Measurements from ENCODE around the gene POLR2B. TPM values are rescaled to one million over a fixed set of nuclear protein-coding genes. Genes with fewer than 3 reads are reported as not detected.
"Not testable (repeated sequence)": the region's sequence is repeated elsewhere in the genome, so short reads cannot be mapped to it uniquely, and the experiment has no call there.

POLR2B gene
- total RNA-seq, 1 donor from 2014 or later = 67.8 TPM

DNA sequence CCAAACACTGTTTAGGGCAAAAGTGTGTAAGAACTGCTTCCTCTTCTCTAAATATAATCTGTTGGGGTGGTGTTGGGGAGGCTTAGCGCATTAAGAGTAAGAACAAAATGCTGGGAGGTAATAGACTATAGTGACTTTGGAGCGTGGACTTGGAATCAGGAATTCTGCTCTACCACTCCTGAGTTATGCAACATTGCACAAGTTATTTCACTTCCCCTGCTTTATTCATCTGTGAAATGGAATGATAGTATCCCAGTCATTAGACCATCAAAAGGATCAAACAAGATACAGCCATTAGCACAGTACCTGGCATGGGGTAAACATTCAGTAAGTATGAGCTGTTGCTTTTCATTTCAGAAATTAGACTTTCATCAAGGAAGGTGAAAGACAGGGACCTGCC, 72.8 kb downstream of the POLR2B start:
- TF ChIP-seq, protein P1, sequence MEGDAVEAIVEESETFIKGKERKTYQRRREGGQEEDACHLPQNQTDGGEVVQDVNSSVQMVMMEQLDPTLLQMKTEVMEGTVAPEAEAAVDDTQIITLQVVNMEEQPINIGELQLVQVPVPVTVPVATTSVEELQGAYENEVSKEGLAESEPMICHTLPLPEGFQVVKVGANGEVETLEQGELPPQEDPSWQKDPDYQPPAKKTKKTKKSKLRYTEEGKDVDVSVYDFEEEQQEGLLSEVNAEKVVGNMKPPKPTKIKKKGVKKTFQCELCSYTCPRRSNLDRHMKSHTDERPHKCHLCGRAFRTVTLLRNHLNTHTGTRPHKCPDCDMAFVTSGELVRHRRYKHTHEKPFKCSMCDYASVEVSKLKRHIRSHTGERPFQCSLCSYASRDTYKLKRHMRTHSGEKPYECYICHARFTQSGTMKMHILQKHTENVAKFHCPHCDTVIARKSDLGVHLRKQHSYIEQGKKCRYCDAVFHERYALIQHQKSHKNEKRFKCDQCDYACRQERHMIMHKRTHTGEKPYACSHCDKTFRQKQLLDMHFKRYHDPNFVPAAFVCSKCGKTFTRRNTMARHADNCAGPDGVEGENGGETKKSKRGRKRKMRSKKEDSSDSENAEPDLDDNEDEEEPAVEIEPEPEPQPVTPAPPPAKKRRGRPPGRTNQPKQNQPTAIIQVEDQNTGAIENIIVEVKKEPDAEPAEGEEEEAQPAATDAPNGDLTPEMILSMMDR (IDR thresholded peaks at IDR 0.05) = no peak
- intact Hi-C loops (cut with DNase I) = no loop called here
- Histone ChIP-seq H3K27me3 (ENCODE audit: low read depth) (no peaks in the 10 kb centered on the region), H3K27ac (no peak overlapping the region), H3K36me3 (no peaks in the 10 kb centered on the region), H3K9me3 (no peaks in the 10 kb centered on the region), H3K4me1 (peaks cover 19% of the 10 kb centered on the region), H3K4me3 (no peak overlapping the region)
- no peak for DNase-seq
- no peak for ATAC-seq

GRCh38 chr4:57053508-57053907, 74.8 kb downstream of the POLR2B start:
- no peak overlapping the region for H3K4me3 ChIP-seq
- TF ChIP-seq, protein P1 (IDR thresholded peaks at IDR 0.05) = no peak
- intact Hi-C loops (cut with DNase I) = no loop called here
- no peak overlapping the region for H3K27ac ChIP-seq
- DNase-seq = no peak
- H3K4me1 ChIP-seq = peaks cover 19% of the 10 kb centered on the region
- ATAC-seq = no peak
- H3K9me3 ChIP-seq = no peaks in the 10 kb centered on the region
- no peaks in the 10 kb centered on the region for H3K36me3 ChIP-seq
- no peaks in the 10 kb centered on the region for H3K27me3 ChIP-seq (ENCODE audit: low read depth)

- no peak overlapping the region for H3K4me3 ChIP-seq
- TF ChIP-seq, protein P1 (IDR thresholded peaks at IDR 0.05) = no peak
- ATAC-seq (peak; percentile 22 to 36), DNase-seq (no peak)
- peaks cover 20% of the 10 kb centered on the region for H3K4me1 ChIP-seq
- no peaks in the 10 kb centered on the region for H3K36me3 ChIP-seq
- intact Hi-C loops (cut with DNase I) = no loop called here
- H3K27me3 ChIP-seq (ENCODE audit: low read depth) = no peaks in the 10 kb centered on the region
- peak overlapping the region; percentile 15 for H3K27ac ChIP-seq
- H3K9me3 ChIP-seq = no peaks in the 10 kb centered on the region
These were observed 77.2 kb downstream of the POLR2B start for GRCh38 chr4:57055886-57056285.

- no peak overlapping the region for H3K27ac ChIP-seq
- intact Hi-C loops (cut with DNase I) = no loop called here
- H3K4me1 ChIP-seq = peaks cover 31% of the 10 kb centered on the region
- TF ChIP-seq, protein P1 (IDR thresholded peaks at IDR 0.05) = no peak
- ATAC-seq (no peak), DNase-seq (no peak)
- no peaks in the 10 kb centered on the region for H3K9me3 ChIP-seq
- H3K4me3 ChIP-seq = no peak overlapping the region
- no peaks in the 10 kb centered on the region for H3K27me3 ChIP-seq (ENCODE audit: low read depth)
- no peaks in the 10 kb centered on the region for H3K36me3 ChIP-seq
These were observed 81.4 kb downstream of the POLR2B start for GRCh38 chr4:57059890-57060716.

DNA sequence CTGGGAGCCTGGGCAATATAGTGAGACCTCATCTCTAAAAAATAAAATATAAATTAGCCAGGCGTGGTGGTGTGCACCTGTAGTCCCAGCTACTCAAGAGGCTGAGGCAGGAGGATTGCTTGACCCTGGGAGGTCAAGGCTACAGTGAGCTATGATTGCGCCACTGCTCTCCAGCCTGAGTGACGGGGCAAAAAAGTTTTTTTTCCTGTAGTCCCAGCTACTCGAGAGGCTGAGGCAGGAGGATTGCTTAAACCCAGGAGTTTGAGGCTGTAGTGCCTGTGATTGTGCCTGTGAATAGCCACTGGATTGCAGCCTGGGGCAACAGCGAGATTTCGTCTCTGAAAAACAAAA, 82.0 kb downstream of the POLR2B start:
- H3K27ac ChIP-seq; H3K4me3 ChIP-seq; H3K9me3 ChIP-seq; H3K36me3 ChIP-seq; H3K27me3 ChIP-seq (ENCODE audit: low read depth); intact Hi-C loops (cut with DNase I); ATAC-seq; DNase-seq: not testable (repeated sequence)
- H3K4me1 ChIP-seq = peaks cover 36% of the 10 kb centered on the region

- peak; percentile 37 for ATAC-seq
- Histone ChIP-seq H3K4me1 (peaks cover 41% of the 10 kb centered on the region), H3K9me3 (no peaks in the 10 kb centered on the region), H3K27me3 (ENCODE audit: low read depth) (no peaks in the 10 kb centered on the region), H3K36me3 (no peaks in the 10 kb centered on the region), H3K4me3 (no peak overlapping the region), H3K27ac (no peak overlapping the region)
- TF ChIP-seq, protein P1 (IDR thresholded peaks at IDR 0.05) = no peak
- intact Hi-C loops (cut with DNase I) = no loop called here
- no peak for DNase-seq
These were observed 82.7 kb downstream of the POLR2B start for GRCh38 chr4:57061395-57061794.

All from lower lobe of right lung (tissue), 2 donors.